ENCODE measurements around the gene CMIP. TPM values are rescaled to one million over a fixed set of nuclear protein-coding genes. Genes with fewer than 3 reads are reported as not detected.
A peak's percentile ranks its signal among the peaks of the same experiment; 100 is the strongest.

CMIP gene
- total RNA-seq, 1 experiment from 2014 or later, result 1.4 TPM

DNA sequence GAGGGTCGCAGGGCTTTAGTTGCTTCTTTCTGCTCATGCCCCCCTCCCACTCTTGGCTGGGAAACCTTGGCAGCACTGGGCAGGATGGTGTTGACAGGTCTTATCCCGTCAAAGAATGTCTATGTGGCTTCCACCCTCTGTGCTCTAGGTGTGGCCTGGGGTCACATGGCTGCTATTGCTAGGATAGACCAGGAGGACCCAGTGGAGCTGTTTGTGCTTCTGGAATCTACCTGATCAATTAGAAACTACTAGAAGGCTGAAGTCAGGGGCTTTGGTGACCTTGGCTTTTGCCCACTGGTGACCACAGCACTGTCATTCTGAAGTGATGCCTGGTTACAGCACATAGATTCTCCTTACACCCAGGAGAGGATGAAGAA, 105.8 kb downstream of the CMIP start:
- DNase-seq, result no peak
- H3K4me3 ChIP-seq, result no peak overlapping the region
- no peaks in the 10 kb centered on the region for H3K36me3 ChIP-seq
- H3K27me3 ChIP-seq, result no peaks in the 10 kb centered on the region
- no peaks in the 10 kb centered on the region for H3K9me3 ChIP-seq

DNA sequence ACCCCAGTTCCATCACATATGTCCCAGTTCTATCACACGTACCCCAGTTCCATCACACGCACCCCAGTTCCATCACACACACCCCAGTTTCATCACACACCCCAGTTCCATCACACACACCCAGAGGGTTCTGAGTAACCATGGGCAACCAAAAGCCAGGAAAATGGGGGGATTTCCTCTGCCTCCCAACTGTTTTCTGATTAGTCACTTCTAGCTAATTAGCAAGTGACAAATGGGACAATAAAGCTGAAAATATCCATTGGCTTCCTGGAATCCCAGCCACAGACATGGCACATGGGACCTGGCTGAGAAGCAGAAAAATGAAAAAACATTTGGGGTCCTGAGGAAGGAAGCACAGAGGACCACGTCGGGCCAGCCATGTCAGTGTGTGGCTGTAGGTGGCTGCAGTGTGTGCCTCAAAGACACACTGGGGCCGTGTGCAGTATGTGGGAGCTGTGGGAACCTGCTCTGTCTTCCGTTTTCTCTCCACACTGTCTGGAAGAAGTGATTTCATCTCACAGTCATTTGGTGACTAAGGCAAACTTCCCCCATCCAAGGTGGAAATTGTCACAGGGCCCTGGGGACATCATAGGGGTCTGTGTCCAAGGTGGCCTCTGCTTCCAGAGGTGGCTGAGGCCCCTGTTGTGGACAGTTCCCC, 106.7 kb downstream of the CMIP start:
- no peak overlapping the region for H3K4me3 ChIP-seq
- H3K9me3 ChIP-seq, result no peaks in the 10 kb centered on the region
- H3K27me3 ChIP-seq, result no peaks in the 10 kb centered on the region
- H3K36me3 ChIP-seq, result no peaks in the 10 kb centered on the region
- no peak for DNase-seq

DNA sequence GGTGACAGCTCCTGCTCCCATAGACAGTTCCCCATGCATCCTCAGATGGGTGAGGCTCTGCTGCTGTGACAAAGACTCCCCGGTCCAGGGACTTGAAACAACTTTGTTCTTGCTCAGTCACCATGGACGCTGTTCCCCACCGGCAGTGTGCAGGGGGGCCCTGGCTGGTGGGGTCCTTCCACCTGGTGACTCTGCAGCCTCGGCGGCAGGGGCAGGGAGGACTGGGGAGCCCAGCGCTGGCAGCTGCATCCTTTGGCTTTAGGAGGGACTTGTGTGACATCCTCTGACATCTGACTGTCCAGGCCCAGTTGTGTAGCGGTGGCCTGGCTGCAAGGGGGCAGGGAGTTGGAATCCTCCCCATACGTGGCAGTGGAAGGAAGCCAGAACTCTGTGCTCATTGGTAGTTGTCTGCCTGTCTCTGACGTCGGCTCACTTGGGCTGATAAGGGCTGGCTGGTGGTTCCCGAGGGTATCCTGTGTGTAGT, 107.3 kb downstream of the CMIP start:
- Histone ChIP-seq H3K27me3 (no peaks in the 10 kb centered on the region), H3K36me3 (no peaks in the 10 kb centered on the region), H3K9me3 (no peaks in the 10 kb centered on the region), H3K4me3 (no peak overlapping the region)
- no peak for DNase-seq

DNA sequence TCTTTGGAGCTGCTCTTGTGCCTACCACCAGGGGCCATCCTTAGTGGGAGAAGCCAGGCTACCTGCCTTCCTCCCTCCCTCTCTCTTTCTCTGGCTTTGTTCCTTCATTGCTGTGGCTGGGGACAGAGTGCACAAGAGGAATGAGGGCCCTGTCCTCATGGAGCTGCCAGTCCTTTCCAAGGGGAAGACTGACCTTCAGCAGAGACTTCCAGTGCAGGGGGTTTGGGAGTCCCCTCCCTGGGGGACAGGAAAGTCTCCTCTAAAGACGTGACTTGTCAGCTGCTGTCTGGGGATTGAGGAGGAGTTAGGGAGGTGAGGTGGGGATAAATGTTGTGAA, 108.1 kb downstream of the CMIP start:
- Histone ChIP-seq H3K27me3 (no peaks in the 10 kb centered on the region), H3K9me3 (no peaks in the 10 kb centered on the region), H3K4me3 (no peak overlapping the region), H3K36me3 (no peaks in the 10 kb centered on the region)
- no peak for DNase-seq

DNA sequence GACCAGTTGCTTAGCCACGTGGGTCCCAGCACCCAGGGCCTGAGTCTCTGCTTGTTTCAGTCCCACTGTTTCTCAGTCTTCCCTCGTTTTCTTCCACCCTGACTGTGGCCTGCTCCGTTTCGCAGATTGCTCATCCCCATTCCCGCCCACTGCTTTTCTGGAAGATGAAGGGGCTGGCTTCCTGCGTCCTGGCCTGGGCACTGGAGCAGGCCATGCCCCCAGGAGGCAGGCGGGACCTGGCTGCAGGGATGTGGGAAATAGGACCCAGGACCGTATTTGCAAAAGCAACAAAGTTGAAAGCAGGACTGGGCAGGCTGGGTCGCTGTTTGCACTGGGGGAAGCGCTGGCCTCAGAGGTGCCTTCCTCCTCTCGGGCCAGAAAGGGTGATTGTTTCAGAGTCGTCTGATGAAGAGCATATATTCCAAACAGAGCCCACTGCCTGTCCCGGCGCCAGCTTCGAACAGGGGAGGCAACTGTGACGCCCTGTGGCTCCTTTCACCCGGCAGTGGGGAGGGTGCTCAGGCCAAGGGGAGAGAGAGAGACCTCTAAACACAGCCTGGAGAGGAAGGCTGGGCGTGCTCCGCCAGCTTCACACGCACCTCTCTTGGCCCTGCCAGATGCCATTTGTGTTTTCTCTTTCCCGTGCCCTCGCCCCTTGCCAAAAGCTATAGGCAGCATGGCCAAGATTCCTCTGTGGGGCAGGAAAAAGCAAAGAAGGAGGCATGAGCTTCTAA, 108.6 kb downstream of the CMIP start:
- peak; percentile 88 for DNase-seq
- Histone ChIP-seq H3K4me3 (0 out of 2 replicates have a peak overlapping the region, but pooled peaks have one; percentile 6), H3K9me3 (no peaks in the 10 kb centered on the region)

DNA sequence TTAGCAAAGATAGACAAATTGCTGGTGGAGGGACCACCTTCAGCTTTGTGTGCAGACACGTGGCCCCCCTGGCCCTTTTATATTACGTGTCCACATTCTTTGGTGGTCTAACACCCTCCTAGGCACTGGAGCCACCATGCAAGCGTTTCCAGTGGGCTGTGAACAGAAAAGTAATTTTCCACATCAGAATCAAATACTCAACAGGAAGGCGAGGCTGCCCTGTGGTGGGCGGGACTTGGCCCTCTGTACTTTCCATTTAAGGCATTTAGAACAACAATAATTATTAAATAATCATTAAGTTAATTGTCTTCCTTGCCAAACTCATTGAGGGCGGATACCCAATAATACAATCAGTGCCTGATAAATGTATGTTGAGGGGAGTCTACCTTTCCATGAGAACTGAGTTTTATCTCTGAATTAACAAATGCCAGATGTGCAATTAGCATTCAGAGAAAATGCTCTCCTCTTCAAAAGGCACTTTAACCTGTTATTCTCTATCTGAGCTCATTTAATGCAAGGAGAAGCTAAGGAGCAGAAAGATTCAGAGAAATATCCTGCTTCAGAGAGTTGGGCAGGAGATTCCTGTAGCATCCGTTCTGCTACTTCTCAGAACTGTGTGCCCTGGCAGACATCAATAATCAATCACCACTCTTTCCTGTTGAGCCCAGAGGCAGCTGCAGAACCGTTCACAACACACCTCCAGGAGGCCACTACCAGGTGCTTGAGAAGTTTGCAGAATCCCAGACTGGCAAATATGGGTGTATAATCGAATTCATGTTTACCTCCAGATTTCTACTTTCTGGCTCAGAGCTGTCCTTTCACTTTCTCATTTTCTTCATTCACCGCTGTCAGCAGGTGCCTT, 109.4 kb downstream of the CMIP start:
- no peaks in the 10 kb centered on the region for H3K9me3 ChIP-seq
- H3K36me3 ChIP-seq, result no peaks in the 10 kb centered on the region
- H3K4me3 ChIP-seq, result no peak overlapping the region
- DNase-seq, result no peak
- H3K27me3 ChIP-seq, result no peaks in the 10 kb centered on the region

More for the DNA sequence above, 108.6 kb downstream of the CMIP start:
- no peaks in the 10 kb centered on the region for H3K36me3 ChIP-seq
- H3K27me3 ChIP-seq, result no peaks in the 10 kb centered on the region

DNA sequence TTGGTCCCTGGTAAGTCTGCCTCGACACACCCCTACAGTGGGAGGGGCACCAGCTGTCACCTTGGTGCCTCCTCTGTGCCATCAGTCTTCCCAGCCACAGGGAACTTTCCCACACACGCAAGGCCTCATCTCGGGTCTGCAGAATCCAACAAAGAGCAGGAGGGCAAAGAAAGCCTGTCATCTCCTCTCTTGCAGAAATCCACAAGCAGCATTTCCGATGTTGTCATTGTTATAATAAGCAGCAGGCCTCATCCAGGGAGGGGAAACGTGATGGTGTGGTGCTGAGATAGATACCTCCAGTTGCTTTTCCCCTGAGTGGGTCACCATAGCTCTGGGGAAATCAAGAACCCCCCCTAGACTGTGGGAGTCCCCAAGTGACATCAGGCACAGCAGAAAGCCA, 110.4 kb downstream of the CMIP start:
- H3K36me3 ChIP-seq, result no peaks in the 10 kb centered on the region

DNA sequence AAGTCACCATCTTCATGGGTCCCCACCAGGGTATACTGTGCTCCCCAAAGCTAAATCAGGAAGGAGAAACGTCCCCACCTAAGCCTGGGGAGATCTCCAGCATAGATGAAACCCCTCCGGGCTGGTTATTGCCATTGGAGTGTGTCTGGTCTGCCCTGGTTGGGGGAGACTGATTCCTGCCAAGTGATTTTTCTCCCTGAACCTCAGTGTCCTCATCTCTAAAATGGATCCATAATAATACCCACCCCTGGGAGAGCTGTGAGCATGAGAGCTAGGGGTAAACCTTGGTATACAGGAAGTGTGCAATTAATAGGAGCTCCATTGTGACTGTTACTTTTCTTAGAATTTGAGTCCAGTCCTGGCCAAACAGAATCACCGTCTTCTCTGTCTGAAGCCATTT, 111.1 kb downstream of the CMIP start:
- no peak for DNase-seq
- no peaks in the 10 kb centered on the region for H3K9me3 ChIP-seq
- H3K27me3 ChIP-seq, result no peaks in the 10 kb centered on the region
- no peak overlapping the region for H3K4me3 ChIP-seq
- H3K36me3 ChIP-seq, result no peaks in the 10 kb centered on the region

More for the DNA sequence above, 110.4 kb downstream of the CMIP start:
- Histone ChIP-seq H3K4me3 (no peak overlapping the region), H3K27me3 (no peaks in the 10 kb centered on the region), H3K9me3 (no peaks in the 10 kb centered on the region)
- DNase-seq, result no peak

DNA sequence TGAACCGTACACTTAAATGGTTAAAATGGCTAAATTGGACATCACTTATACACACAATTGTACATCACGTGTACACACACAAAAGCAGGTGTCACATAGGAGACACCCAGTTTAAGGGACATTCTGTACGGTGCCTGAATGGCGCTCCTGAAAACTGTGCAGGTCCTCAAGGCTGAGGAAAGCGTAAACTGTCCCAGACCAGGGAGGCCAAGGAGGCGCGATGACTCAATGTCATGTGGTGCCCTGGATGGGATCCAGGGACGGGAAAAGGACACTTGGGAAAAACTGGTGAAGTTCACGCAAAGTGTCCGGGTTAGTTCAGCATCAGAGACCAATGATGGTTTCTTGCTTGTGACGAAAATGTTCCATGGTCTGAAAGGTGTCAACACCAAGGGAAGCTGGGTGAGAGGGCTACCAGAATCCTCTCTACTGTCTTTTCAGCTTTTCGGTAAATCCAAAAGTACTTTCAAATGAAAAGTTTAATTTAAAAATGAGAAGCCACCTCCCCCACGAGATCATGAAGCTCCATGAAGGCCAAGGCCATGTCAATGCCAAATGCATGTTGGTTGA, 112.2 kb downstream of the CMIP start:
- no peak for DNase-seq
- Histone ChIP-seq H3K9me3 (no peaks in the 10 kb centered on the region), H3K4me3 (no peak overlapping the region), H3K36me3 (no peaks in the 10 kb centered on the region), H3K27me3 (no peaks in the 10 kb centered on the region)

DNA sequence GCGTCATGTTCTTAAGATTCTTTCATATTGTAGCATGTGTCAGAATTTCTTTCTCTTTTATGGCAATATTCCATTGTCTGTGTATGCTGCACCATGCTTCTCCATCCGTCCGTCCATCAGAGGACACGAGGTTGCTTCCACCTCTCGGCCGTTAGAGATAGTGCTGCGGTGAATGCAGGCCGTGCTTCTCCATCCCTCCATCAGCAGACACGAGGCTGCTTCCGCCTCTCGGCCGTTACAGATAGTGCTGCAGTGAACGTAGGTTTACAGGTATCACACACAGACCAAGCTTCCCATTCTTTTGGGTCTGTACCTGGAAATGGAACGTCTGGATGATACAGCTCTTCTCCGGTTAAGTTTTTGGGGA, 113.5 kb downstream of the CMIP start:
- Histone ChIP-seq H3K9me3 (no peaks in the 10 kb centered on the region), H3K27me3 (no peaks in the 10 kb centered on the region), H3K4me3 (no peak overlapping the region), H3K36me3 (no peaks in the 10 kb centered on the region)
- DNase-seq, result no peak

DNA sequence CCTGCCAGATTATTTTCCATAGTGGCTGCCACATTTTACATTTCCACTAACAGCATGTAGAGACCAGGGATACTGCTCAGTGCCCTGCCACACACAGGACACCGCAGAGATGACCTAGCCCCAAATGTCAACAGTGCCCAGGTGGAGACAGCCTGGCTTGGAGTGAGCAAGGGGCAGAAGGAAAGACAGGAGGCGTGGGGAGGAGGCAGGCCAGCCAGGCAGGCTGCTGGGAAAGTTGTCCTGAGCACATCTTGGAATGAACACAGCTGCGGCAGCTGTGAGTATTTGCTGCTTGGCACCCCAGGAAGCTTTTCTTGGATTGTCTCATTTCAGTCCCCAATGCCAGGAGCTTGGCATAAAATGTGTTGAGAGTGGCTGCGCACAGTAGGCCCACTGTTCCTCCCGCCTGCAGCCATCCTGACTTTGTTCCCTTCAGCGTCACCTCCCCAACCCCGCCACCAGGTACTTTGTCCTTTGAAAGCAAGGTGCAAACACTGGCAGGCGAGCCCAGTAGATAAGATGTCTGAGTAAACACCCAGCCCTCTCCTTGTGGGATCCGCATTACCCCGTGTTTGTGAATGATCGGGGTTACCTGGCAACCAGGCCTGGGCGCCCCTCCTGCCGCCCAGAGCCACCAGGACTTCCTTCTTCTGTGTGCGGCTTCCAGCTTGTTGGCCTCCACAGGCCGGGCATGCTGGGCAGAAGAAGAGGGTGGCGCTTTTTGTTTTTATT, 114.0 kb downstream of the CMIP start:
- Histone ChIP-seq H3K36me3 (no peaks in the 10 kb centered on the region), H3K9me3 (no peaks in the 10 kb centered on the region), H3K27me3 (no peaks in the 10 kb centered on the region), H3K4me3 (no peak overlapping the region)
- DNase-seq, result peak; percentile 26

DNA sequence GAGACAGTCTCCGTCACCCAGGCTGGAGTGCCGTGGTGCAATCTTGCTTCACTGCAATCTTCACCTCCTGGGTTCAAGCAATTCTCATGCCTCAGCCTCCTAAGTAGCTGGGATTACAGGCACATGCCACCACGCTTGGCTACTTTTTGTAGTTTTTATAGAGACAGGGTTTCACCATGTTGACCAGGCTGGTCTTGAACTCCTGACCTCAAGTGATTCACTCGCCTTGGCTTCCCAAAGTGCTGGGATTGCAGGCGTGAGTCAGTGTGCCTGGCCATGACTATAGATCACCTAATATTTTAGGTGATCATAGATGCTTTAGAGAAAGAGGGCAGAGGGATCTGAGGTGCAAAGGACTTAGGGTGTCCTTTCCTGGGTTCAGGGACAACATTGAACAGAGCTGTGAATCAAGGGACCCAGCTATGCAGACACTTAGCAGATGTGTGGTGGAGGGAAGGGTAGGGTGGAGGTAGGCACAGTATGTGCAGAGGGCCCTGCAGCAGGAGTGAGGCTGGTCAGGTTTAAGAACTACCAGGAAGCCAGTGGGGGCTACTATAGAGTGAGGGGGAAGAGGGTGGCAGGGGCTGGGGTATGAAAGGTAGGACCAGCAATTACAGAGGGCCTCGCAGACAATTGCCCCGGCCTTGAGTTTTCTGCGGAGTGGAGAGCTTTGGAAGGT, 116.5 kb downstream of the CMIP start:
- Histone ChIP-seq H3K4me3 (no peak overlapping the region), H3K27me3 (no peaks in the 10 kb centered on the region), H3K36me3 (no peaks in the 10 kb centered on the region), H3K9me3 (no peaks in the 10 kb centered on the region)
- DNase-seq, result peak; percentile 66

DNA sequence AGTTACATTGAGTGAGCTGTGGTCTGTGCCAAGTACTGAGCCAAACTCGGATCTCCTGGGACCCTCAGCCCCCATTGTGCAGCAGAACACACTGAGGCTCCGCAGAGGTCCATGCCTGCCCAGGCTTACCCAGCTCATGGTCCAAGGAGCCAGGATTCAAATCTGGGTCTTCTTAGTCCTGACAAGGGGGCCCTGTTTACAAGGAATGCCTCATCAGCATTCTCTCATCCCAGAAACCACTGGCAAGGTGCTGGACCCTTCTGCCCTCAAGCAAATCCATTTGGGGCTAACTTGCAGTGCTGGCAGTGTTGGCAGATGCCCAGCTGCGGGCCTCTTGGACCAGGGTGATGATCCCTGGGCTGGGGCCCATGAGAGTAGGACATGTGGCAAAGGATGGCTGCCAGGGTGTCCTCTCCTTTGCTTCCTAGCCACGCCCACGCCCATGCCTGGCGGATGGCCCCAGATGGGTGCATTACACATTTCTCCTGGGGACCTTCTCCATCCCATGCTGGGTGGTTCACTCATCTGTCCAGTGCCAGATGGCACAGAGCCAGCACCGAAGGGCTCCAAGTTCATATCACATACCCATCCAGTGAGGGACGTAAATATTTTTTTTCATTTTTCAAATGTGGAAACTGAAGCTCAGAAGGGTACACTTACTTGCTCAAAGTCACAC, 117.7 kb downstream of the CMIP start:
- no peaks in the 10 kb centered on the region for H3K36me3 ChIP-seq
- no peaks in the 10 kb centered on the region for H3K27me3 ChIP-seq
- no peaks in the 10 kb centered on the region for H3K9me3 ChIP-seq
- H3K4me3 ChIP-seq, result no peak overlapping the region
- peak; percentile 81 for DNase-seq

DNA sequence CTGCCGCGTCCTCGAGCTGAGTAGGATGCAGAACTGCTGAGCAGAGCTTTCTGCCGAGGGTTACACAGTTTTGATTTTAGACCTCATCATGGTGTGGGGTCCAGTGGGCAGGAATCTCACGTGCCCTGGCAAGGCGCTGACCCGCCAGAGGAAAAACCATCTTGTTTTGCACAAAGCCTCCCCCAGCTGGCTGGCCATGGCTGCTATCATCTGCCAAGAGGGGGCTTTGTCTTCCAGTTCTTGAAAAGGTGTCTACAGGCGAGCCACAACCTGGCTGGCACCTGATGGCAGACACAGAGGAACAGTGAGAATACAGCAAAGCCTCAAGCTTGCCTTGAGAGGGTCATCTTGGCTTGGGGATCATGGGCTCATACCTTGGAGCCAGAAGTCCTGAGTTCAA, 118.3 kb downstream of the CMIP start:
- H3K9me3 ChIP-seq, result no peaks in the 10 kb centered on the region
- H3K36me3 ChIP-seq, result no peaks in the 10 kb centered on the region
- no peaks in the 10 kb centered on the region for H3K27me3 ChIP-seq
- no peak for DNase-seq
- no peak overlapping the region for H3K4me3 ChIP-seq

DNA sequence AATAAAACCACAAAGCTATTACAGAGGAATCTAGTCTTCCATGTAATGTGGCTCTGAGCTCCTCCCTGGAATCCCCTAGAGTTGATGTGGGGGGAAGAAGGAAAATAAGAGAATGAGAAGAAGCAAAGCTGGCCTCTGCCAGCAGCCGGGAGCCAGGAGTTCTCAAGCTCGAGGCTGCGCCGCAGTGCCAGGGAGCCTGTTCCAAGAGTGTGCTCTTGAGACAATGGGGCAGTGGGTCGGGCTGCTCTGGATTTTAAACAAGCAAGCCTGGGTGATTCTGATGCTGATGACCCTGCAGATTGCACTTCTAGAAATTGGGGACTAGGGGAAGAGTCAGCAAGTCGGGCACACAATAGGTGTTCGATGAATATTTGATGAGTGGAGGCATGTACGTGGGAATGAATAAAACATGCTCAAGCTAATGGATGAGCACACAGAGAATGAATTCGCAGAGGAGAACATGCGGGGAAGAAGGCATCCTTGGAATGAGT, 119.9 kb downstream of the CMIP start:
- Histone ChIP-seq H3K36me3 (no peaks in the 10 kb centered on the region), H3K9me3 (no peaks in the 10 kb centered on the region)
- no peak for DNase-seq

More for the DNA sequence above, 119.9 kb downstream of the CMIP start:
- Histone ChIP-seq H3K27me3 (no peaks in the 10 kb centered on the region), H3K4me3 (no peak overlapping the region)

Data from MG63 (cell line).